GM12801 (cell line): ENCODE results near the gene COQ9.

Experiments
- TF ChIP-seq, protein P1 (sequence below): IDR thresholded peaks from one replicate; pipeline ENCODE4 v1.5.1; 2011; ENCODE audit warnings: control low read depth; ENCODE audit not compliant: insufficient read length; ENCODE audit errors: extremely low read depth

The COQ9 gene

GRCh38 chr16:57409065-57409464 lies 38.2 kb upstream of the COQ9 start:
- TF ChIP-seq, protein P1, sequence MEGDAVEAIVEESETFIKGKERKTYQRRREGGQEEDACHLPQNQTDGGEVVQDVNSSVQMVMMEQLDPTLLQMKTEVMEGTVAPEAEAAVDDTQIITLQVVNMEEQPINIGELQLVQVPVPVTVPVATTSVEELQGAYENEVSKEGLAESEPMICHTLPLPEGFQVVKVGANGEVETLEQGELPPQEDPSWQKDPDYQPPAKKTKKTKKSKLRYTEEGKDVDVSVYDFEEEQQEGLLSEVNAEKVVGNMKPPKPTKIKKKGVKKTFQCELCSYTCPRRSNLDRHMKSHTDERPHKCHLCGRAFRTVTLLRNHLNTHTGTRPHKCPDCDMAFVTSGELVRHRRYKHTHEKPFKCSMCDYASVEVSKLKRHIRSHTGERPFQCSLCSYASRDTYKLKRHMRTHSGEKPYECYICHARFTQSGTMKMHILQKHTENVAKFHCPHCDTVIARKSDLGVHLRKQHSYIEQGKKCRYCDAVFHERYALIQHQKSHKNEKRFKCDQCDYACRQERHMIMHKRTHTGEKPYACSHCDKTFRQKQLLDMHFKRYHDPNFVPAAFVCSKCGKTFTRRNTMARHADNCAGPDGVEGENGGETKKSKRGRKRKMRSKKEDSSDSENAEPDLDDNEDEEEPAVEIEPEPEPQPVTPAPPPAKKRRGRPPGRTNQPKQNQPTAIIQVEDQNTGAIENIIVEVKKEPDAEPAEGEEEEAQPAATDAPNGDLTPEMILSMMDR, result no peak

DNA sequence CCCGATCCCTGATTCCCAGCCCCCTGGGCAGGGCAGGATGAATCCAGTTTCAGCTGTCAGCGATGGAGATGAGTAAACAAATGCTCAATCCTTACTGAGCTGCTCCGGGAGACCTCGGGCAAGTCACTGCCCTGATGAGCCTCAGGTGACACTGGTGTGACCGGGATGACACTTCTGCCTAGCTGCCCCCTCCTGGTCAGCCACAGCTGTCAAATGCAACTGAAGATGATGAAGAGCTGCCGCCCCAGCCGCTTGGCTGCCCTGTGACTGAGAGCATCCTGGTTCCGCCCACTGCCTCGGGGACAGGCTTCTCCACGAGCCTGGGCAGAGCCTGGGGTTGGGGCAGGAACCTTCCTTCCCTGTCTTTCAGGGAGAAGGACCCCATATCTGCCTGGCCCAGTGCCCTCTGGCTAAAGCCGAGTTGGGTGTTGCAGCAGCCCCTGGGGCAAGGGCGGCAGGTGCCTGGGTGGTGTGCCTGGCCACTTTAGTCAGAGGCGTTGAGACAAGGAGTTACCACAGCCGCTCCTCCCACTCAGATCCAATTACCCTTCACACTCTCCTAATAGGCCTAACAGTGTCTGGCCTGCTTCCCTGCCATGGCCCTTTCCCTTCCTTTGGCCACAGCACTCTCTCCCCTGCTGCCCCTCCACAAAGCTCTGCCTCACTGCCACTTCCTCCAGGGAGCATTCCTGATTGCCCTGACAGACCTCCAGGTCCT lies 37.2 kb upstream of the COQ9 start:
- TF ChIP-seq, protein P1, result no peak

DNA sequence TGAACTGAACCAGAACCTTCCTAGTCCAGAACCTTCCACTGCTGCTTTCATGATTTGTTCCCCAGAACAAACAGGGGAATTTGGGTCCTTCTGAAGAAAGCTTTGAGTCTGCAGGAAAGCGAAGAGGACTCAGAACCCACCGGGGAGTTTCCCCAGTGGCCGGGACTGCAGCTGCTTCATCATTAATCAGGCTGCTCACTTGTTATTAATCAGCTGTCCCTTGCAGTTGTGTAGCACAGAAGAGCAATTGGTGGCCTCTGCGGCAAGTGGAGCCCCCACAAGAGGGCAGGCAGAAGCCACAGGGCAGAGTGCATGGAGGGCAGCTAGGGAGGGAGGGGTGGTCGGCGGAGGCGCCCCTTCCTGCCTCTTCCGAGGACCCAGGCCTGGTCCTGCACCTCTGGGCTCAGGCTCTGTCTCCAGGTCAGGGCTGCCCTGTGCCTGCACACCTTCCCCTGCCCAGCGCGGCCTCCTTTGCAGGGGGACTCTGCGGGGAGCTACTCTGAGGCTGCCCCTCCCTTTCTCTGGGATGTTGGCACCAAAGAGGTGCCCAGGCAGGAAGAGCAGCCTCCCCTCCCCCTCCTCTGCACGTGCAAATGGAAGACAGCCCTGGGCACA lies 35.8 kb upstream of the COQ9 start:
- TF ChIP-seq, protein P1, result no peak

DNA sequence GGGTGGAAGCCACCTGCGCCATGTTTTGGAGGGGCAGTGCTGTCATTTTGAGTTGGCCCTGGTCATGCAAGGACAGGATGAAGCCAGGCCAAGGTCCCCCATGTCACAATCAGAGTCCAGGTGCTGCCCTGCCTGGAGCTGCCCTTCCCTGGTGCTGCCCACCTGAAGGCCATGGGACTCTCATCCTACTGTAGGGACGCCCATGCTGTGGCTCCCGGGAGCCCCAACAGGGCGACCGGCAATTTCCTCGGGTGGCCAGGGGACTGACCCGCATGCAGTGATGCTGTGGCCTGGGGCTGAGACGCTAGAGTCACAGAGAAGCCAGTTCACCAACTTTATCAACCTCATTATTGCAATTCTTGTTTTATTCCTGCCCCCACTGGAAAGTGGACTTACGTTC lies 34.7 kb upstream of the COQ9 start:
- TF ChIP-seq, protein P1, result no peak

- TF ChIP-seq, protein P1, result no peak
Measured at GRCh38 chr16:57413301-57413730, 34.0 kb upstream of the COQ9 start.

GRCh38 chr16:57413733-57414132 lies 33.5 kb upstream of the COQ9 start:
- TF ChIP-seq, protein P1, result no peak

DNA sequence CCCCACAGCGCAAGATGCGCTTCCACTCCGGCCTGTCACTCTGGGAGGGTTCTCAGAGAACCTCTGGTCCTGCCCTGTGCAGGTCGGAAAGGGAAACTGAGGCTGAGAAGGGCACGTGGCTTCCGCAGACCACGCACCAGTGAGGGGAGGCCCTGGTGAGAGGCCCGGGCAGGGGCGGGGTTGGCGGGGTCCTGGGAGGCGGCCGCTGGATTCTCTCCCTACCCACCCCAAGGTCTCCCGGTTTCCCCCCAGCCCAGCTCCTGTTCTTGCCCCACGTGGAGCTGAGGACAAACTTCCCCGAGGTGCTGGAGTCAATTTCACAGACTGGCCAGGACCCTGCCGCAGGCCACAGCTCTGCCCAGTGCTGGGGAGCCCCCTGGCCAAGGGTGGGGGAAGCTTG lies 31.2 kb upstream of the COQ9 start:
- TF ChIP-seq, protein P1, result no peak
